Epithelial cell of esophagus (primary cell): ENCODE results near the gene CERS6.
A peak's percentile ranks its signal among the peaks of the same experiment; 100 is the strongest.

ENCODE experiments used
- DNase-seq: peaks from one replicate; pipeline ENCODE4 v3.0.0; 2010; ENCODE audit warnings: low read depth
- H3K4me3 ChIP-seq: 2 replicates; pipeline ENCODE4 v1.5.1; 2011; ENCODE audit warnings: mild to moderate bottlenecking, low read length, control low read depth
- CTCF ChIP-seq: IDR thresholded peaks from 2 replicates; pipeline ENCODE4 v1.5.1; 2011; ENCODE audit warnings: low read depth, mild to moderate bottlenecking, low read length, control low read depth, inconsistent platforms; ENCODE audit not compliant: insufficient read depth; ENCODE audit errors: missing control alignments

CERS6 gene

GRCh38 chr2:168713325-168713724, 257.3 kb downstream of the CERS6 start:
- TF ChIP-seq CTCF = no peak
- no peak overlapping the region for H3K4me3 ChIP-seq
- DNase-seq = no peak

DNA sequence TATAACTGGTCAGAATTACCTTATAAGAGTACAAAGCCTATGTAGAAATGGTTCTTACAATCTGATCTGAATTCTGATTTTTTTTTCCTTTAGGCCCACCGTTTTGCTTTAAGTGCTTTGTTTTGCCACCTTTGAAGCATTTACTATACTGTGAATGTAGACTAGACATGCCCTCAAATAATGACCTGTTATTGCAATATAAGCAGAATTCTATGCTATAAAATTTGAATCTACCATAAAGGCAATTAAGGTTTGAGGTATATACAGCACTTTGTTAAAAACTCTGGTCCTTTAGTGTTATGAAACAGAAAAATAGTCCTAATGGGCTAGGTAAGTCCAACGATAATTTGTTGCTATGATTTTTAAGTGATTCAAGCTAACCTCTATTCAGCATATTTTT, 259.8 kb downstream of the CERS6 start:
- H3K4me3 ChIP-seq = no peak overlapping the region
- DNase-seq = no peak
- TF ChIP-seq CTCF = no peak

GRCh38 chr2:168716839-168717238, 260.8 kb downstream of the CERS6 start:
- no peak overlapping the region for H3K4me3 ChIP-seq
- no peak for DNase-seq
- no peak for TF ChIP-seq CTCF

- peak; percentile 55 for DNase-seq
- no peak for TF ChIP-seq CTCF
- no peak overlapping the region for H3K4me3 ChIP-seq
Observed at GRCh38 chr2:168717790-168718502, 261.9 kb downstream of the CERS6 start.

DNA sequence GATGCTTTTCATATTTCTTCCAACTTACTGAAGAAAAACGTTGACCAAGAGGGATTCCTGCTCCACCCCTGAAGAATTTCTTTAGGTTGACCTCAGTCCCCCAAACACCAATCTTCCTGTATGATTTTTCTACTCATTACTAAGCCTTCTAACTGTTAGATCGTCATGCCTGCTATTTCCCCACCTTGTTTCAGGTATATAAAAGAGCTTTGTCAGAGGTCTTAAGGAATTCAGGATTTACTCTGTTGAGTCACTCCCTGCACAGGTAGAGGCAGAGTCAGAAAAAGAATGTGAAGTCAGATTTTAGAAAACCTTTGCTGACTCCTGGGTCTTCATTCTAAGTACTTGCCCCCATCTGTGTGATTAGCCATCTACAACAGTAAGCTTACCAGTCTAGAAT, 262.6 kb downstream of the CERS6 start:
- no peak for TF ChIP-seq CTCF
- peak; percentile 93 for DNase-seq
- no peak overlapping the region for H3K4me3 ChIP-seq

GRCh38 chr2:168719446-168719845, 263.4 kb downstream of the CERS6 start:
- DNase-seq = no peak
- no peak for TF ChIP-seq CTCF
- H3K4me3 ChIP-seq = no peak overlapping the region

GRCh38 chr2:168722592-168722991, 266.5 kb downstream of the CERS6 start:
- no peak for TF ChIP-seq CTCF
- no peak overlapping the region for H3K4me3 ChIP-seq
- DNase-seq = peak; percentile 14
